HG03060 (cell line): ENCODE results near the gene PDE3A.

Source experiments
- ATAC-seq: cut with Tn5 transposase; IDR thresholded peaks from one replicate; pipeline ENCODE4 v1.9.1; 2021; ENCODE audit warnings: low read depth, moderate number of reproducible peaks; ENCODE audit not compliant: unreplicated experiment

Gene PDE3A

GRCh38 chr12:20420557-20420956, 52.2 kb downstream of the PDE3A start:
- ATAC-seq, result no peak

GRCh38 chr12:20421421-20421820, 53.1 kb downstream of the PDE3A start:
- ATAC-seq, result no peak

GRCh38 chr12:20423557-20423956, 55.2 kb downstream of the PDE3A start:
- no peak for ATAC-seq

- ATAC-seq, result no peak
Measured at GRCh38 chr12:20424841-20425240, 56.5 kb downstream of the PDE3A start.

- ATAC-seq, result no peak
Measured at GRCh38 chr12:20426191-20426590, 57.9 kb downstream of the PDE3A start.

- no peak for ATAC-seq
Measured at GRCh38 chr12:20426957-20427356, 58.6 kb downstream of the PDE3A start.

- no peak for ATAC-seq
Measured at GRCh38 chr12:20429852-20430251, 61.5 kb downstream of the PDE3A start.

- no peak for ATAC-seq
Measured at GRCh38 chr12:20432290-20432689, 64.0 kb downstream of the PDE3A start.

GRCh38 chr12:20434996-20435395, 66.7 kb downstream of the PDE3A start:
- ATAC-seq, result no peak

- no peak for ATAC-seq
Measured at GRCh38 chr12:20436316-20436715, 68.0 kb downstream of the PDE3A start.

- ATAC-seq, result no peak
Measured at GRCh38 chr12:20438299-20438779, 70.0 kb downstream of the PDE3A start.

GRCh38 chr12:20439626-20440025, 71.3 kb downstream of the PDE3A start:
- ATAC-seq, result no peak

GRCh38 chr12:20440408-20440807, 72.1 kb downstream of the PDE3A start:
- no peak for ATAC-seq

- no peak for ATAC-seq
Measured at GRCh38 chr12:20442322-20442721, 74.0 kb downstream of the PDE3A start.

- no peak for ATAC-seq
Measured at GRCh38 chr12:20443255-20443654, 74.9 kb downstream of the PDE3A start.

GRCh38 chr12:20443792-20444191, 75.5 kb downstream of the PDE3A start:
- no peak for ATAC-seq

GRCh38 chr12:20444595-20445170, 76.3 kb downstream of the PDE3A start:
- ATAC-seq, result no peak

GRCh38 chr12:20445687-20446086, 77.3 kb downstream of the PDE3A start:
- ATAC-seq, result no peak

- no peak for ATAC-seq
Measured at GRCh38 chr12:20446836-20447235, 78.5 kb downstream of the PDE3A start.

- ATAC-seq, result no peak
Measured at GRCh38 chr12:20448781-20449180, 80.4 kb downstream of the PDE3A start.

GRCh38 chr12:20450591-20451180, 82.3 kb downstream of the PDE3A start:
- ATAC-seq, result no peak

- ATAC-seq, result no peak
Measured at GRCh38 chr12:20451761-20452160, 83.4 kb downstream of the PDE3A start.
